Right ventricle myocardium inferior (tissue), 1 donor: ENCODE data around the gene SLC22A5. TPM values are rescaled to one million over a fixed set of nuclear protein-coding genes. Genes with fewer than 3 reads are reported as not detected.
"Not testable (repeated sequence)": the region's sequence is repeated elsewhere in the genome, so short reads cannot be mapped to it uniquely, and the experiment has no call there.

Experiments used
- ATAC-seq: fragments of 200-7000 bp; cut with Tn5 transposase; one replicate; pipeline ENCODE4 v1.9.1; 2020; ENCODE audit warnings: mild to moderate bottlenecking, moderate library complexity
- DNase-seq: peaks from one replicate; pipeline ENCODE4 v3.0.0; 2021; ENCODE audit errors: missing footprints
- intact Hi-C: fragments of 100-400 bp; cut with DNase I; formaldehyde crosslinking; loops from one replicate; pipeline ENCODE4 v1.11.0; 2022
- microRNA-seq: library from miRNA; unstranded; fragments of <30 nt; microRNA quantifications from one replicate; pipeline ENCODE4 v1.2.0, GENCODE V29; 2020
- total RNA-seq: library from RNA; stranded (reverse); fragmentation: NEBNext Ultra II Directional; extraction: Animal tissue kit (Norgen Biotek cat#: 25700); gene quantifications from one replicate; pipeline ENCODE4 v1.2.1, GENCODE V29; 2021
- donor health status: DM: no; HTN: yes; CAD: no; lungs with severe emphysema.

SLC22A5 gene
- total RNA-seq, 1 donor from 2014 or later: 22.3 TPM

GRCh38 chr5:132430746-132431145, 61.2 kb downstream of the SLC22A5 start:
- intact Hi-C loops: no loop called here
- DNase-seq (no peak), ATAC-seq (no peak)

GRCh38 chr5:132431632-132432031, 62.1 kb downstream of the SLC22A5 start:
- intact Hi-C loops: no loop called here
- ATAC-seq: no peak
- no peak for DNase-seq

DNA sequence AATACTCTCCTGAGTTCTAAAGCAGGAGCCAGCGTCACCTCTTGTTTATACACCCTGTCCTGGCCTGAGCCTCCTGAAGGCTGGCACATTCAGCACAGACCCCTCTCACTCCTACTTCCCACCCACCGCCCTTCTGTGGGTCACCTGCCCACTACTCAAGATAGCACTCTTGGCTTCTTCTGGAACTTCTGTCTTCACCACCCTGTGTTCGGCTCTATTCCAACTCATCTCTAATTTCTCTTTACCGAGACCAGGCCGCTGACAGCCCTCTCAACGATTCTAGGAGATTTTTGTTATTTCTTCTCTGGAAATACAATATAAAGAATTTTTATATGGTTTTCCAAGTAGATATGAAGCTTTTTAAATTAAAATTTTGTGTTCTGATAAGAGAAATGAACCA, 63.6 kb downstream of the SLC22A5 start:
- no peak for DNase-seq
- no peak for ATAC-seq

GRCh38 chr5:132434416-132435286, 65.1 kb downstream of the SLC22A5 start:
- ATAC-seq (no peak), DNase-seq (no peak)
- intact Hi-C loops: no loop called here

More for the DNA sequence above, 63.6 kb downstream of the SLC22A5 start:
- intact Hi-C loops: no loop called here

DNA sequence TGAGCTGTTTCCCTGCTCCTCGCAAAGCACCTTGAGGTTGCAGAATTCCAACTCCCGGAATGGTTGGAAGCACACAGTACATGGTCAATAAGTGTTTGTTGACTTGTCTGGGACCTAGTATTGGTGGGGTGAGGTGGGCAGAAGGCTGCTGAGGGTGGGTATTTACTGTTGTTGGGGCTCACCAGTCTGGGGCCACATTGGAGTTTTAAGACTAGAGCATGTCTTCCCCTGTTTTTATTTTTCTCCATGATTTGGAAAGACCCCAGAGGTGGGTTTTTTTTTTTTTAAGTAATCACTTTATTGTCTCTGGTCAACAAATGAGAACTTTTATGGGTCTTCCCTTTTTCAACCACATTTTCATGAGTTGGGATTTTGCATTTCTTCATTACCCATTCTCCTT, 65.9 kb downstream of the SLC22A5 start:
- intact Hi-C loops: no loop called here

GRCh38 chr5:132435886-132436285, 66.4 kb downstream of the SLC22A5 start:
- DNase-seq (no peak), ATAC-seq (no peak)
- intact Hi-C loops: no loop called here

More for the DNA sequence above, 65.9 kb downstream of the SLC22A5 start:
- DNase-seq: no peak
- ATAC-seq: no peak

- ATAC-seq (no peak), DNase-seq (no peak)
- intact Hi-C loops: no loop called here
Observed at GRCh38 chr5:132436936-132437335, 67.4 kb downstream of the SLC22A5 start.

DNA sequence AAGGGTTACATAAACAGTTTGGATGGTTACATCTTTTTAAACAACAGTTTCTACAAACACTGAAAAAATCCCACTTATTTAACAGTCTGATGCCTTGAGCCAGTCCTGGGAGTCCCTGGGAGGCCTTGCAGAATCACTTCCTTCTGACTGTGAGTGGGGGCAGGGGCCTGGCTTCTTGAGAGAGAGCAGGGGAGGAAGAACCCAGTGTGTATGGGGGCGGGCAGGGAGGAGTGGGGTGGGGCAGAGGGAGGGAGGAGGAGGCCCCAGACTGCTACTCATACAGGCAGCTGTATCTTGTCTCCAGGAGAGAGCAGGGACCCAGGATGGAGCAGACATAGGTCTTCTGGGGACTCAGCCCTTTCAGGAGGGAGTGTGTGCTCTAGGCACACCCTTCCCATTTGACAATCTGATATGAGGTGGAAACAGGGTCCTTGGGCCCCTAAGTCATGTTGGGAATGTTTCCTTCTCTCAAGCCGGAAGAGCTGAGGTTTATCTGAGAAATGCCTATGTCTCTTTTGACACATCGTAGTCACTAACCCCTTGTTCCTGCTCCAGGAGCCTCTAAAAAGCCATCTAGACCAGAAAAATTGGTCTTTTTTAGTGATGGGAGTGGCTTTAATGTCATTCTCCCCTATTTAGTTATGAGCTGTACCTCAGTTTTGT, 68.2 kb downstream of the SLC22A5 start:
- DNase-seq (peak; percentile 93), ATAC-seq (peak; percentile 73)
- intact Hi-C loops: loop anchor here (2.0 kb wide), 1 partner anchor 13 kb away; no protein-coding TSS in a partner anchor

GRCh38 chr5:132438267-132438645, 68.7 kb downstream of the SLC22A5 start:
- DNase-seq, ATAC-seq: not testable (repeated sequence)
- intact Hi-C loops: loop anchor here (2.0 kb wide), 1 partner anchor 13 kb away; no protein-coding TSS in a partner anchor

DNA sequence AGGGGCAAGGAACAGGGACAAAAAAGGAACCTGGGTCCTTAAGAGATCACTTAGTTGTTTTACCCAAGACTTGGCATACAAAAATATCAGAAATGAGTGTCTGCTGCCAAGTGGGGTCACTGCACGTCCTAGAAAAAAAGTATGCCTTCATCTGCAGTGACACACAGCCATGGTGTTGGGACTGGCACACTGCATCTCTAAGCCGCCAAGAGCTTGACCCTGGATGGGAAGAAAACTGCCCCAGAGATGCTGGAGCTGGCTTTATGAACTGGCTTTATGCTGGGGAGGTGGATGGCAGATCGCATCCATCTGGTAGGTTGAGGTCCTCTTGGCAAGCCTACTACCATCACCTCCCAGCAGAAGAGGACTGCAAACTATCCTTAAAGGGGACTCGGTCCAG, 69.4 kb downstream of the SLC22A5 start:
- no peak for DNase-seq
- intact Hi-C loops: loop anchor here (2.0 kb wide), 1 partner anchor 14 kb away; no protein-coding TSS in a partner anchor
- ATAC-seq: no peak

DNA sequence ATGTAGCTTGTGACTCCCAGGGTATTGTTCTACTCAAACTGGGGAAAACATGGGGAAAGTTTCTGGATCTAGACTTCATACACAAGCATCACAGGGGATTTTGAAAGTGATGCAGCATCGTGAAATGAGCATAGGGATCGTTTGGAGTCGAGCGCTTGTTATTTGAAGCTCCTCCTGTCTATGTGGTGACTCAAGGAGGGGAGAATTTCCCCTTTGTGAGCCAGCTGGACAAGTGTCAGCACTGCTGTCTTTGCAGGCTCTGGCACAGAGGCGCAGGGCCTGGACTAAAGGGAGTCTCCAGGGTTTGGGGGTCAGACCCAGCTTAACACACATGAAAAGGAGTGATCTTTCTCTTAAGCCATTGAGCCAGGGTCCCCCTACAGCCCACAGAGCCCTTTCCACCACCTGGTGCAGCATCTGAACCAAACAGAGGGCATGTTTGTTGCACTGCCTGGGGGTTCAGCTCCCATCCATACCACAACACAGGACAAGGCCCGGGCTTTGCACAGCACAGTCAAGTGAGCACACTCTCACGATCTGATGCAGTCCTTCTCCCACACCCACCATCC, 70.1 kb downstream of the SLC22A5 start:
- DNase-seq (peak; percentile 87), ATAC-seq (peak; percentile 91)
- intact Hi-C loops: loop anchor here (2.0 kb wide), 1 partner anchor 15 kb away; no protein-coding TSS in a partner anchor

- DNase-seq: no peak
- intact Hi-C loops: no loop called here
Observed at GRCh38 chr5:132444061-132444460, 74.6 kb downstream of the SLC22A5 start.

More at GRCh38 chr5:132444061-132444460, 74.6 kb downstream of the SLC22A5 start:
- no peak for ATAC-seq

Small RNAs within 50 kb of the gene (microRNA-seq; reads per million reads assigned to microRNA genes)
- not detected for gene MIR3936

Other genes starting within 250 kb of the SLC22A5 start
- 88.7 TPM for gene P4HA2, start 141.9 kb upstream of the SLC22A5 start, total RNA-seq
- 5.4 TPM for gene PDLIM4, start 112.0 kb upstream of the SLC22A5 start, total RNA-seq
- 0.57 TPM for gene SLC22A4, start 75.3 kb upstream of the SLC22A5 start, total RNA-seq
- 12.7 TPM for gene IRF1, start 121.1 kb downstream of the SLC22A5 start, total RNA-seq
- not detected for gene IL5, start 173.8 kb downstream of the SLC22A5 start, total RNA-seq
- 31.4 TPM for gene RAD50, start 187.3 kb downstream of the SLC22A5 start, total RNA-seq